H1 (cell line): ENCODE results near the gene PLXNA3. TPM values are rescaled to one million over a fixed set of nuclear protein-coding genes. Genes with fewer than 3 reads are reported as not detected.

Source experiments
- CTCF ChIA-PET: fragments of 300-600 bp; sonication (Branson Sonifier 250); formaldehyde crosslinking; loops from one replicate; lab custom pipeline; 2021; ENCODE audit not compliant: partially characterized antibody; lab: Charles Lee
- POLR2A ChIA-PET: fragments of 300-600 bp; sonication (Branson Sonifier 250); formaldehyde crosslinking; loops from one replicate; lab custom pipeline; 2021; ENCODE audit warnings: inconsistent platforms; ENCODE audit not compliant: partially characterized antibody; lab: Charles Lee
- DNase-seq, 2 experiments: peaks; one replicate each; pipeline versions ENCODE4 v3.0.0 to v3.0.0-alpha.2; 2010 to 2022; ENCODE audit warnings: low spot score in 2 of 2, low read depth in 1 of 2, mixed read lengths in 1 of 2
- FAIRE-seq: peaks from 2 replicates; lab custom pipeline; 2011; peaks lifted over from hg19 to GRCh38; lab: Jason Lieb, UNC
- H2AFZ ChIP-seq: 2 replicates; pipeline ENCODE4 v1.8.1; 2012; ENCODE audit warnings: low read length, inconsistent platforms
- H2AK5ac ChIP-seq: 2 replicates; pipeline ENCODE4 v1.6.1; 2013; ENCODE audit warnings: low read depth, low read length
- H2BK120ac ChIP-seq: replicated peaks from 2 replicates; pipeline ENCODE3; 2013; ENCODE audit warnings: low read depth, low read length, inconsistent platforms
- H2BK12ac ChIP-seq: 2 replicates; pipeline ENCODE4 v1.6.1; 2013; ENCODE audit warnings: low read depth, low read length
- H2BK15ac ChIP-seq: 2 replicates; pipeline ENCODE4 v1.6.1; 2013; ENCODE audit warnings: low read length
- H2BK20ac ChIP-seq: 2 replicates; pipeline ENCODE4 v1.6.1; 2013; ENCODE audit warnings: low read length
- H2BK5ac ChIP-seq: 2 replicates; pipeline ENCODE4 v1.6.1; 2013; ENCODE audit warnings: low read depth, low read length
- H3K14ac ChIP-seq: 2 replicates; pipeline ENCODE4 v1.6.1; 2013; ENCODE audit warnings: inconsistent platforms; ENCODE audit not compliant: insufficient read length
- H3K18ac ChIP-seq: 2 replicates; pipeline ENCODE4 v1.6.1; 2013; ENCODE audit warnings: low read length; ENCODE audit errors: extremely low read depth
- H3K23ac ChIP-seq: 2 replicates; pipeline ENCODE4 v1.6.1; 2013; ENCODE audit warnings: inconsistent platforms; ENCODE audit not compliant: insufficient read length
- H3K23me2 ChIP-seq: 2 replicates; pipeline ENCODE4 v1.6.1; 2013; ENCODE audit warnings: low read depth, low read length
- H3K27ac ChIP-seq: 2 replicates; pipeline ENCODE4 v1.6.1; 2011; ENCODE audit warnings: low read depth, low read length, inconsistent platforms
- H3K27me3 ChIP-seq, 4 experiments: replicated peaks in 1 of 4; 1 replicate in 1 of 4; 2 replicates in 3 of 4; pipeline versions ENCODE4 v1.6.1 to v1.8.1; 2011 to 2013; ENCODE audit warnings: low read length in 3 of 4, mild to moderate bottlenecking in 3 of 4, inconsistent platforms in 2 of 4, mixed read lengths in 2 of 4, moderate library complexity in 1 of 4; ENCODE audit not compliant: control insufficient read depth in 3 of 4, insufficient read depth in 3 of 4; ENCODE audit errors: extremely low read depth in 1 of 4
- H3K36me3 ChIP-seq, 4 experiments: 2 replicates each; pipeline versions ENCODE4 v1.6.1 to v1.8.1; 2011 to 2013; ENCODE audit warnings: mild to moderate bottlenecking in 4 of 4, low read length in 3 of 4, moderate library complexity in 2 of 4, control low read depth in 1 of 4, inconsistent platforms in 1 of 4; ENCODE audit not compliant: insufficient read depth in 4 of 4, control insufficient read depth in 2 of 4
- H3K4ac ChIP-seq: replicated peaks from 2 replicates; pipeline ENCODE3; 2013; ENCODE audit warnings: low read length, low read depth, mixed read lengths, inconsistent platforms; ENCODE audit not compliant: insufficient read length
- H3K4me1 ChIP-seq, 4 experiments: replicated peaks in 1 of 4; 1 replicate in 1 of 4; 2 replicates in 3 of 4; pipeline versions ENCODE4 v1.6.1 to v1.8.1; 2011 to 2013; ENCODE audit warnings: low read length in 3 of 4, inconsistent platforms in 2 of 4, mixed read lengths in 1 of 4; ENCODE audit not compliant: insufficient read depth in 4 of 4, control insufficient read depth in 3 of 4
- H3K4me2 ChIP-seq, 2 experiments: 2 replicates each; pipeline versions ENCODE4 v1.6.1 to v1.8.1; 2011 to 2013; ENCODE audit warnings: low read depth in 2 of 2, low read length in 2 of 2, control low read depth in 1 of 2, inconsistent platforms in 1 of 2, mild to moderate bottlenecking in 1 of 2; ENCODE audit not compliant: insufficient read depth in 1 of 2
- H3K4me3 ChIP-seq, 4 experiments: fragments of 200-600, 300-600 bp in 1 of 4; sonication (generic), shearing (Covaris generic), sonication (Bioruptor Twin) in 1 of 4; 2 replicates each; pipeline versions ENCODE4 v1.5.1 to v1.8.1; 2011 to 2016; ENCODE audit warnings: low read length in 4 of 4, low read depth in 3 of 4, control low read depth in 2 of 4, inconsistent platforms in 2 of 4, mild to moderate bottlenecking in 2 of 4, mixed read lengths in 1 of 4, moderate library complexity in 1 of 4; ENCODE audit not compliant: insufficient read depth in 2 of 4; ENCODE audit errors: extremely low read depth in 1 of 4
- H3K56ac ChIP-seq: replicated peaks from 2 replicates; pipeline ENCODE3; 2013; ENCODE audit warnings: low read depth, mild to moderate bottlenecking, mixed read lengths, low read length, inconsistent platforms; ENCODE audit not compliant: insufficient read length
- H3K79me1 ChIP-seq: 2 replicates; pipeline ENCODE4 v1.6.1; 2013; ENCODE audit warnings: low read depth, low read length, control low read depth
- H3K79me2 ChIP-seq, 2 experiments: 2 replicates each; pipeline versions ENCODE4 v1.6.1 to v1.8.1; 2012 to 2013; ENCODE audit warnings: low read length in 2 of 2, mild to moderate bottlenecking in 2 of 2, inconsistent platforms in 1 of 2; ENCODE audit not compliant: insufficient read depth in 2 of 2, control insufficient read depth in 1 of 2
- H3K9ac ChIP-seq, 4 experiments: replicated peaks in 1 of 4; 1 replicate in 1 of 4; 2 replicates in 3 of 4; pipeline versions ENCODE4 v1.6.1 to v1.8.1; 2011 to 2013; ENCODE audit warnings: low read depth in 3 of 4, low read length in 3 of 4, control low read depth in 2 of 4, mild to moderate bottlenecking in 2 of 4, moderate library complexity in 2 of 4, inconsistent platforms in 1 of 4; ENCODE audit errors: extremely low read depth in 1 of 4
- H3K9me3 ChIP-seq, 2 experiments: 2 replicates each; pipeline versions ENCODE4 v1.6.1 to v1.8.1; 2012 to 2013; ENCODE audit warnings: mild to moderate bottlenecking in 2 of 2, moderate library complexity in 2 of 2, control low read depth in 1 of 2, inconsistent platforms in 1 of 2, low read depth in 1 of 2, low read length in 1 of 2, mixed read lengths in 1 of 2; ENCODE audit not compliant: insufficient read depth in 2 of 2
- H4K20me1 ChIP-seq, 2 experiments: replicated peaks in 1 of 2; 2 replicates each; pipeline versions ENCODE3 to v1.8.1; 2011 to 2013; ENCODE audit warnings: inconsistent platforms in 2 of 2, low read length in 2 of 2, mild to moderate bottlenecking in 1 of 2; ENCODE audit not compliant: insufficient read depth in 2 of 2, control insufficient read depth in 1 of 2
- H4K5ac ChIP-seq: 2 replicates; pipeline ENCODE4 v1.6.1; 2013; ENCODE audit warnings: low read length, low read depth, mixed read lengths, inconsistent platforms; ENCODE audit not compliant: insufficient read length
- H4K8ac ChIP-seq: 2 replicates; pipeline ENCODE4 v1.8.0; 2013; ENCODE audit warnings: mild to moderate bottlenecking, moderate library complexity, low read length, inconsistent platforms; ENCODE audit not compliant: insufficient read depth; ENCODE audit errors: extremely low read depth
- H4K91ac ChIP-seq: replicated peaks from 2 replicates; pipeline ENCODE3; 2013; ENCODE audit warnings: low read length, mixed read lengths, inconsistent platforms; ENCODE audit not compliant: insufficient read length
- EZH2 ChIP-seq: fragments of 200-600 bp; sonication (generic); IDR thresholded peaks from 2 replicates; pipeline ENCODE4 v1.7.1; 2012; ENCODE audit warnings: low read depth, mild to moderate bottlenecking, moderate library complexity, low read length, inconsistent platforms; ENCODE audit not compliant: severe bottlenecking
- KDM4A ChIP-seq: IDR thresholded peaks from one replicate; pipeline ENCODE4 v1.7.1; 2012; ENCODE audit warnings: low read depth, mild to moderate bottlenecking, moderate library complexity, low read length, inconsistent platforms; ENCODE audit not compliant: severe bottlenecking
- KDM5A ChIP-seq: fragments of 200-600 bp; IDR thresholded peaks from 2 replicates; pipeline ENCODE4 v1.7.1; 2012; ENCODE audit warnings: mild to moderate bottlenecking, low read length, inconsistent platforms, mixed read lengths
- NANOG ChIP-seq: IDR thresholded peaks from 2 replicates; pipeline ENCODE4 v1.6.1; 2011; ENCODE audit warnings: low read length, low read depth, mild to moderate bottlenecking, inconsistent platforms; ENCODE audit not compliant: insufficient read depth, poor library complexity, severe bottlenecking
- PHF8 ChIP-seq: fragments of 200-600 bp; sonication (generic); conservative IDR thresholded peaks from 2 replicates; pipeline ENCODE4 v1.7.1; 2012; ENCODE audit warnings: low read depth, mild to moderate bottlenecking, inconsistent platforms, low read length, moderate library complexity
- RAD21 ChIP-seq, 2 experiments: IDR thresholded peaks in 1 of 2; conservative IDR thresholded peaks in 1 of 2; 2 replicates each; pipeline ENCODE4 v1.6.1; 2011; ENCODE audit warnings: low read depth in 2 of 2, low read length in 2 of 2, improper control_type of control experiment in 1 of 2, inconsistent platforms in 1 of 2, mild to moderate bottlenecking in 1 of 2, moderate library complexity in 1 of 2
- RFX5 ChIP-seq: IDR thresholded peaks from 2 replicates; pipeline ENCODE4 v1.6.1; 2011; ENCODE audit warnings: low read depth, low read length, improper control_type of control experiment, borderline replicate concordance
- SIX5 ChIP-seq: IDR thresholded peaks from 2 replicates; pipeline ENCODE4 v1.6.1; 2011; ENCODE audit warnings: mild to moderate bottlenecking, low read depth, low read length
- SP1 ChIP-seq: IDR thresholded peaks from 2 replicates; pipeline ENCODE4 v1.6.1; 2011; ENCODE audit warnings: low read depth, low read length
- SRF ChIP-seq: IDR thresholded peaks from 2 replicates; pipeline ENCODE4 v1.6.1; 2011; ENCODE audit warnings: mild to moderate bottlenecking, low read depth, low read length, moderate library complexity
- TAF1 ChIP-seq: IDR thresholded peaks from 2 replicates; pipeline ENCODE4 v1.6.1; 2011; ENCODE audit warnings: mild to moderate bottlenecking, low read depth, low read length
- TEAD4 ChIP-seq: IDR thresholded peaks from 2 replicates; pipeline ENCODE4 v1.6.1; 2012; ENCODE audit warnings: low read depth, low read length, inconsistent platforms, mixed read lengths
- WGBS, 2 experiments: shearing (Covaris generic) in 1 of 2; methylation state at CpG; one replicate each; pipeline versions ENCODE4 v1.1.6 to v1.1.7; 2013 to 2015; ENCODE audit warnings: low lambda C conversion rate in 2 of 2, mixed read lengths in 2 of 2, inconsistent platforms in 1 of 2, low coverage in 1 of 2, missing lambda C conversion rate in 1 of 2; ENCODE audit not compliant: insufficient replicate concordance in 2 of 2, insufficient coverage in 1 of 2, insufficient read length in 1 of 2; ENCODE audit errors: extremely low coverage in 1 of 2, missing lambda C conversion rate in 1 of 2; 5-methylcytosine and 5-hydroxymethylcytosine counted together
- polyA plus RNA-seq, 7 experiments: library from polyadenylated mRNA; depleted of rRNA in 3 of 7; stranded (reverse) in 5 of 7; unstranded in 2 of 7; fragments of >200 nt in 5 of 7; fragments of 200-250 nt in 2 of 7; gene quantifications; 1 replicate in 5 of 7; 2 replicates in 1 of 7; 4 replicates in 1 of 7; pipeline versions ENCODE4 v1.2.1 to v1.2.3, GENCODE V29; 2011 to 2013; ENCODE audit warnings: missing spikeins in 2 of 7, mixed read lengths in 2 of 7
- total RNA-seq: library from RNA; stranded (reverse); fragmentation: NEBNext Ultra II Directional; extraction: Animal tissue kit (Norgen Biotek cat#: 25700); gene quantifications from 2 replicates; pipeline ENCODE4 v1.2.1, GENCODE V29; 2021
- TF ChIP-seq, protein P1 (sequence below): IDR thresholded peaks from 2 replicates; pipeline ENCODE4 v1.6.1; 2012; ENCODE audit warnings: inconsistent platforms

PLXNA3 gene
- total and polyA plus RNA-seq, 2 of the 8 experiments (the other 6 are each of a cell fraction or from before 2014, with no cell fraction given), result 10.7 to 18.2 TPM

DNA sequence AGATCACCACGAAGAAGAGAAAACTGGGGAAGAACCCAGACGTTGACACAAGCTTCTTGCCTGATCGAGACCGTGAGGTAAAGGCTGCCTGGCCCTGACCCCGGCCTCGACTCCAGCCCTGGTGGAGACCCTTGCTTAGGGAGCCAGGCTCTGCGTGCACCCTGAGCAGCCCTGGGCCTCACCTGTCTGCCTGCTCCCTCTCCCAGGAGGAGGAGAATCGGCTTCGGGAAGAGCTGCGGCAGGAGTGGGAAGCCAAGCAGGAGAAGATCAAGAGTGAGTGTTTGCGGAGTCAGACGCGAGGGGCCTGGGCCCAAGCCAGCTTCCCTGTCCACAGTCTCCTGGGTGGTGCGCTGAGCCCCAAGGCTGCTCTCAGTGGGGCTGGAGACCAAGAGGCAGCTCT, 9.6 kb upstream of the PLXNA3 start:
- Histone ChIP-seq H3K23me2 (peaks cover 3% of the 10 kb centered on the region; the same call in 1 of the 2 replicates), H3K18ac (no peak overlapping the region), H2BK120ac (no peak overlapping the region), H2BK20ac (no peak overlapping the region), H3K14ac (no peak overlapping the region), H3K9me3 (no peaks in the 10 kb centered on the region), H3K4me2 (no peak overlapping the region), H4K8ac (no peak overlapping the region), H2BK12ac (no peak overlapping the region), H2AFZ (no peak overlapping the region), H3K79me2 (no peaks in the 10 kb centered on the region; a peak in 1 of 4 replicates), H2BK5ac (no peak overlapping the region), H3K4ac (no peak overlapping the region), H3K4me3 (no peak overlapping the region), H3K23ac (no peak overlapping the region), H3K56ac (no peak overlapping the region), H3K27me3 (no peaks in the 10 kb centered on the region), H3K4me1 (peaks cover 0 to 4% (median 0%) of the 10 kb centered on the region in 4 experiments; a peak in 1 of 7 replicates), H4K5ac (no peak overlapping the region), H3K27ac (no peak overlapping the region), H4K91ac (no peak overlapping the region), H2BK15ac (no peak overlapping the region), H3K79me1 (no peaks in the 10 kb centered on the region; the same call in 1 of the 2 replicates), H3K36me3 (peaks cover 0 to 17% (median 5%) of the 10 kb centered on the region in 4 experiments; a peak in 5 of 8 replicates), H3K9ac (no peak overlapping the region), H2AK5ac (no peak overlapping the region), H4K20me1 (peaks cover 0 to 2% of the 10 kb centered on the region in 2 experiments)
- WGBS, 2 experiments, result 98% methylated on average over 12 of the region's 14 CpGs; no CpG with 5 or more reads in 1 of the 2 experiments
- no peak for DNase-seq
- ChIA-PET POLR2A (interaction anchor here (1.3 to 1.6 kb wide), 4 partner anchors 10 to 30 kb away, joined by 3 to 4 read pairs (median 4); no protein-coding TSS in a partner anchor), CTCF (interaction anchor here (0.9 to 1.4 kb wide), 3 partner anchors 16 to 79 kb away, joined by 3 read pairs; no protein-coding TSS in a partner anchor)
- no peak for FAIRE-seq
- TF ChIP-seq KDM5A, result no peak
- no peak for TF ChIP-seq PHF8
- TF ChIP-seq RAD21 (IDR thresholded peaks at IDR 0.05 in 1 of 2, conservative IDR thresholded peaks at IDR 0.05 in 1 of 2; ENCODE audit: low read depth in 2 of 2, low read length in 2 of 2), result no peak
- no peak for TF ChIP-seq TAF1
- no peak for TF ChIP-seq SRF
- TF ChIP-seq EZH2, result no peak
- TF ChIP-seq SIX5, result no peak
- TF ChIP-seq, protein P1, sequence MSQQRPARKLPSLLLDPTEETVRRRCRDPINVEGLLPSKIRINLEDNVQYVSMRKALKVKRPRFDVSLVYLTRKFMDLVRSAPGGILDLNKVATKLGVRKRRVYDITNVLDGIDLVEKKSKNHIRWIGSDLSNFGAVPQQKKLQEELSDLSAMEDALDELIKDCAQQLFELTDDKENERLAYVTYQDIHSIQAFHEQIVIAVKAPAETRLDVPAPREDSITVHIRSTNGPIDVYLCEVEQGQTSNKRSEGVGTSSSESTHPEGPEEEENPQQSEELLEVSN, result no peak
- no peak for TF ChIP-seq KDM4A
- TF ChIP-seq NANOG, result no peak
- TF ChIP-seq SP1, result no peak
- TF ChIP-seq TEAD4, result no peak
- no peak for TF ChIP-seq RFX5
